NCI-H748 treated with DMSO at 0.1 percent for 48 hours (cell line): ENCODE results near the gene RIMS3.

ENCODE experiments used
- DNase-seq: peaks from one replicate; lab custom pipeline; 2025; lab: John Stamatoyannopoulos, UW

RIMS3 gene

DNA sequence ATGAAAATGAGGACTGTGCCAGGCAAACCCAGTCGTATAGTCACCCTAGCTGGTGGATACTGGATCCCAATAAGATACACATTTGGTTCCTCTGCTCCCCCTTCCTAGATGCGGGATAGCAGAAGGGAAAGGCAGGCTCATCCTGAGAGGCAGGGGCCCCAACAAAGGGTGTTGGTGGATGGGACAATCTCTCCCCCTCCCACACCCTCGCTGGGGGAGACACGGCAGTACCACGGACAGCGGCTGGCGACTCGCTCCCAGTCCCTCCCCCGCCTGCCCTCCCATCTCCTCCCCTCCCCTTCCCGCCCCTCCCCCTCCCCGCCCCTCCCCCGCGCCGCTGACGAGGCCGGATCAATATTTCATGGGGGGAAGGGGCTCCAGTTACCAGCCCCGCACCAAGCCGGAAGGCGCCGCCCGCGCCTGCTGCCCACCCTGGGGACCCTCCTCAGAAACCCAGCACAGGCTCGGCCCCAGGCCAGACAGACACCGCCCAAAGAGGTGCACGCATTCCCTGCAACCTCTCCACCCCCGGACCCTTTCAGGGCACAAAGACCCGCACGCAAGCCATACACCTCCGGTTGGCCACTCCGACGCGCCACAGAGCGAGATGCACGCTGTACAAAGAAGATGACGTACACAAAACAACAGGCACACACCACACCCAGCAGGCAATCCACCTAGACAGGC is 11.5 kb downstream of the RIMS3 start:
- DNase-seq = peak; percentile 85

DNA sequence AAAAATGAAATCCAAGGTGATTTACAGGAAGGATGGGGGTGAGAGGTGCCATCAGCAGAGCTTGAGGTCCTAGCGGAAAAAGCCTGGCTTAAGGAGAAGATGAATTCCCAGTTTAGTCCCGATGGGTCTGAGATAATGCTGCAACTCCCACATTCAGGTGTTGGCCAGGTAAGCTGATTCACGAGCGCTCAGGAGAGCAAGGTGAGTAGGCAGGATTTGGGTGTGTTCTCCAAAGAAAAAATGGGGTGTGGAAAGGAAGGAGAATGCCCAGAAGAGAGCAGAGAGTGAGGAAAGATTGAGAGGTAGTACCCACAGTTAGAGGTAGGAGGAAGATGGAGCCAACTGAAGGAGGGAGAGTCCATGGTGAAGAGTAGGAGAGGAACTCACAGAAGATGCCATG is 12.5 kb downstream of the RIMS3 start:
- DNase-seq = no peak

DNA sequence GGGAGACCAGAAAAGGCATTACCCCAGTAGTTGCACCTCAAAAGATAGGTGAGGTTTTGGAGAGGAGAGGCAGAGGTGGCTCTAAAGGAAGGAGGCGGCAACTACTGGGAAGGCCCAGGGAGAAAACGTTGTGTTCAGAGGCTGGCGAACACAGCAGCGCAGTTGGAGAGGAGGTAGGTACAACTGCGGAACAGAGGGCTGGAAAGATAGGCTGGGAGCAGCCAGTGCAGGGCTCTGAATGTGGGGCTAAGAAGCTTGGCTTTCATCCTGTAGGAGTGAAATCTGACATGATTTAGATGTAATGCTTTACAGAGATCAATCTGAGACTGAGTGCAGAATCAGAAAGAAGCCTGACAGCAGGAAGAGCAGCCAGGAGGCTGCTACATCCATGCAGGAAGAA is 13.0 kb downstream of the RIMS3 start:
- no peak for DNase-seq

DNA sequence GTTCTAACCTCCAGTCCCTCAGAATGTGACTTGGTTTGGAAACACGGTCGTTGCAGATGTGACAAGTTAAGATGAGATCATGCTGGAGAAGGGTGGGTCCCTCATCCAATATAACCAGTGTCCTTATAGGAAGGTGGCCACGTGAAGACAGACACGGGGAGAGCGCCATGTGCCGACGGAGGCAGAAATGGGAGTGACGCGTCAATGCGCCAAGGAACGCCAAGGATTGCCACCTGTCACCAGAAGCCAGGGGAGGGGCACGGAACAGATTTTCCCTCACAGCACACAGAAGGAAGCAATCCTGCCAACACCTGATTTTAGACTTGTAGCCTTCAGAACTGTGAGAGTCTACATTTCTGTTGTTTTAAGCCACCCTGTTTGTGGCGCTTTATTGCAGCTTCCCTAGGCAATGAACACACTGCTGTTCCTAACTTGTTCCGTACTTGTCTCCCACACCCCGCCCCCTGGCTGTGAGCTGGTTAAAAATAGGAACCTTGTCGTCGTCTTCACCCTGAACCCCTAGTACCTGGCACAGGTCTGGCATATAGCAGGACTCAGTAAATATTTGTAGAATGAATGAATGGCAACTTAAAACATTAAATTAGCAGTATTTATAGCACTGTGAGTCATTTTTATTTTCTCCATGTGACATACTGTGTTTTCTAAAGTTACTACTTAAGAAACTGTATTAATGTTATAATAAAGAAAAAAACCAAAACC is 14.2 kb downstream of the RIMS3 start:
- no peak for DNase-seq

DNA sequence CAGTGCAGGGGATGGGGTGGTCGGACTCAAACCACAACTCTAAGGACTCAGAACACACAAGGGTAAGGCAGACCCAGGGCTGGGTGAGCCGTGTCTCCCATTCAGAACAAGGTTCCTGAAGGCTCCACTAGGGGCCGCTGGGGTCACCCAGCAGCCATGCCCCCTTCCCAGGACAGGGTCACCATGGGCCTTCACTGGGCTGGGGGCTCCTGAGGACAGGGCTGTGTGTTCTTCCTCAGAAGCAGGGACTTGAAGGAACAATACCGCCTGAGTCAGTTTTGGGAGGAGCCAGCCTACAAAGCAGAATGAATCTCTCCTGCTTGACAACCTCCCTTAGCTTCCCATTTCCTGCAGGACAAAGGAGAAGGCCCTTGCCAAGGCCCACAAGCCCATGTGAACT is 15.4 kb downstream of the RIMS3 start:
- no peak for DNase-seq

DNA sequence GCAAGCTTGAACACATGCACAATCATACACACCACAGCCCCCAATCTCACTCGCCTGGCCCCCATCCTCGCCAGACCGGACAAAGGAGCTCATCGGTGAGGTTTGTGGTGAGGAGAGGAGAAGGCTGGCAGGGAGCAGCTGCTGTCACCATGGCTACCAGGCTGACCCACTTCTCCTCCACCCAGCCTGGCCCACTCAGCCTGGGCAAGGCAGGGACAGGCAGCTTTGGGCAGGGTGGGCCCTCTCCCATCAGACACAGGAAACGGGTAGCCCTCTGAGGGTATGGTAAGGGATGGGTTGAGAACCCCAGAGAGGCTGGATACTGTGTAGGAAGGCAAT is 15.9 kb downstream of the RIMS3 start:
- DNase-seq = no peak

DNA sequence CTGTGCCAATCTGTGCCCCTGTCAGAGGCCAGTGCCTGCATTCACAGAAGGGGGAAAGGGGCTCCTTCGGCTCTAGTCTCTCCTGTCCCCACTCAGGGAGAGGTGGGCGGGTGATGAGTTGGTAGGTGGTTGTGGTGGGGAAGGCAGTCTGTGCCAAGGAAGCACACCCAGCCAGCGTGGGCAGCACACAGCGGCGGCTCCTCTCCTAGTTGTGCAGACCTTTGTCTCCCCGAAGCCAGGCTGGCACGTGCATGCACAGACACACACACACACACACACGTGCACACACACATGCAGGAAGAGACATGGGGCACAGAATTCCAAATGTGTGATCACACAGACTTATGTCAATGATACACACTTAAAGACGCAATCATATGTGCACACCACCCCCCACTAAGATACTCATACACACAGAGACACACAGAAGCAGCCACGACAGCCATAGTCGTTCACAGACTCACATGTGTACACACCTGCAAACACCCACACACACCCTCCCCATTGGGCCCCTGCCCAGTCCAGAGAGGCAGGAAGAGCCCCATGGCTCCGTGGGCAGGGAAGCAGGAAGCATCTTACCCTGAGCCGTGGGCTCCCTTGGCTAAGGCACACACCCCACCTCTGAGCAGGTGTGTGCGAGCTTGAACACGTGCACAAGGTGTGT is 16.4 kb downstream of the RIMS3 start:
- DNase-seq = no peak

DNA sequence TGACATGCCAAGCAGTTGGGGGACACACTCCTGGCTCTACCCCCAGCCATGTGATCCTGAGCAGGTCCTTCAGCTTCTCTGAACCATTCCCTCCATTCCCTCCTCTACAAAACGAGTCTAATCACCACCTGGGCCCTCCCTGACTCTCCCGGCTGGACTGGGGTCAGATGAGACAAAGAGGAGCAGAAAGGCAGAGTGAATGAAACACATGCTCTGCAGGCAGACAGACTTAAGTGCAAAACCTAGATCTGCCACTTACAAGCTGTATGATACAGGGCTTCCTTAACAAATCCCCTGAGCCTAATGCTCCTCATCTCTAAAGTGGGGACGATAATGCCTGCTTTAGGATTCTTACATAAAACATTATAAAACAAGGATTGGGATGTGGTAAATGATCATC is 17.3 kb downstream of the RIMS3 start:
- DNase-seq = no peak

DNA sequence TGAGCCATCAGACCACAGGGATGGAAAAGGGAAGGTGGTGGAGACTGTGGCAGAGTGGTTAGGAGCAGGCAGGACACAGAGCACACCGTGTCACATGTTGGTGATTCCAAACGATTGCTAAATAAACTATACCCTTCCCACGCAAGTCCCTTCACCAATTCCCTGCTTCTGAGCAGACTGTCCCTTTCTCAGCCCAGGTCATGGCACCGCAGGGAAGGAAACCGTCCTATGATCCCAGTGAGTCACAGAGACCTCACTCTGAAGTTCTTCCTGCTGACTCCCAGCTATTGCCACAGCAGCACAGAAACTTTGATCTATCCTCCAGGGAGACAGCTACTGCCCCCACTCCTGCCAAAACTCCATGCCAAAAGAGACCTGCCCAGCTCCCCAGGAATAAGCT is 19.2 kb downstream of the RIMS3 start:
- DNase-seq = no peak

DNA sequence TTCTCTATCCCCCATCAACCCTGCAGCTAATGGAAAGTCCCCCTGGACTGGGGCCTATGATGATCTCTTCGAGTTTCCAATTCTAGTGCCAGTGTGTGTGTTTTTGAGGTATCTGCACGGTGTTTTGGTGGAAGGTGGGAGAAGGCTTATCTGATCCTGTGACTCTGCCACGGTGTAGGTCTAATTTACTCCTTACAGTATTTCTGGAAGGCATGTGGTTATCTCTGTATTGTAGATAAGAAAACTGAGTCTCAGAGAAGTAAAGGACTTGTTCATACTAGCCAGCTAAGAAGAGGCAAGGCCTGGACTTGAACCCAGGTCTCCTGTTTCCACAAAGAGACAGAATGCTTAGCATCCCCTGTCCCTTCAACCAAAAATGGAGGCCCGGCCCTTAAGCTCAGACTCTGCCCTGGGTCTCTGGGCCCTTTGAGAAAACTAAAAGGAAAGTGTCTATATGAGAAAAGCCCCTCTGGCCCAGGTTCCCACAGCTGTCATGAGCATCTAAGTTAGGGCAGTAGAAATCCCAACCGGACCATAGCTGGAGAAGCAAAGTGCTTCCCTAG is 20.3 kb downstream of the RIMS3 start:
- DNase-seq = no peak

DNA sequence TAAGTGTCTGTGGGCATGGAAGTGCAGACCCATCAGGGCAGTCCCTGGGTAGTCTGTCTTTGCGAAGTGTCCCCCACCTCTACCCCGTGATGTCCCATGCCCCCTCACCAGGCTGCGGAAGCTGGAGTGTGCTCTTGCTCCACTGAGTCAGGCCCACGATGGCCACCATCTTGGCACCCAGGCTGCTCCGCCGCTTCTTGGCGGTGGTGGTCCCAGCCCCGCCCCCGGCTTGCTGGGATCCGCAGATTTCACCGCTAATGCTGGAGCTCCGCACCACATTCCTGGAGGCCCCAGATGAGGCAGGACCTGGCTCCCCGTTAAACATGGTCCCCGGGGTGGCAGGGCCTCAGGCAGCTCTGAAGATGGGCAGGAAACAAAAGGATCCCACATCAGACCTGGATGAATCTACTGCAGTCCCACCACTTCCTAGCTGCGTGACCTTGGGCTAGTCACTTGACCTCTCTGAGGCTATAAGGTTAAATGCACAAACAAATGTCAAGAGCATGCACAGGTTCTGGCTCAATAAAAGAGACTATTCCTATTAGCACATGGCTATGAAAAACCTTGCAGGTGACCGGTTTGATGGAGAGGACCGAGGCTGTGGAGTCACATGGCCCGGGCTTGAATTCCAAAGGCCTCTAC is 23.8 kb downstream of the RIMS3 start:
- no peak for DNase-seq

DNA sequence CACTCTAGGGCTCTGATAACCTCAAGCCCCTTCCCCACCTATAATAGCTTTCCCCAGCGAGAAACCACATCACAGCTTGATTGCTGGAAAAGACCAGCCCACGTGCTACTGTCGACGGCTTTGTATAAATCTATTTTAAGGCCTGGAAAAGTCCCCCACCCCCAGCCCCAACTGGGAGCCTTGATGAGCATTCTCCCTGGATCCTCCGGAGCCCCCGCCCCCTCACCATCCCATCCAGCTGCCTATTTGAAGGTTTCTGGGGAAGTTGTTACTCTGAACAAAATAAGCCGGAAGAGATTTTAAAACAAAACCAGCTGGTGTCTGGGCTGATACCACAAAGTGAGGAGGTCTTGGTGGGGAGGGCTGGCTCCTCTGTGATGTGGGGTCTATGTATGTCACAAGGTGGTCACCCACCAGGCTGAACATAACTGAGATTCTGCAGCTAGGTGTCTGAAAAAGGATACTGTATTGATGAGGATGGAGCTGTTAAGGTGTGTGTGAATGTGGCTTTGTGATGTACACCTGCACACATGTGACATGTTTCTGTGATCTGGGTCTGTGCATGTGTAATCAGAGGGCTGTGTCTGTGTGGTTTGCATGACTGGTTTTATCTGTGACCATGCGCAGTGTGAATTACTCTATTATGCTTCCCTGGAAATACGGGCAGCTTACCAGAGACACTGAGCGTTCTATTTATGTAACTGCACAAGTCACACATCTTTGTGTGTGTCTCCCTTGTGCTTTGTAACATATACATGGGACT is 25.0 kb downstream of the RIMS3 start:
- DNase-seq = no peak

DNA sequence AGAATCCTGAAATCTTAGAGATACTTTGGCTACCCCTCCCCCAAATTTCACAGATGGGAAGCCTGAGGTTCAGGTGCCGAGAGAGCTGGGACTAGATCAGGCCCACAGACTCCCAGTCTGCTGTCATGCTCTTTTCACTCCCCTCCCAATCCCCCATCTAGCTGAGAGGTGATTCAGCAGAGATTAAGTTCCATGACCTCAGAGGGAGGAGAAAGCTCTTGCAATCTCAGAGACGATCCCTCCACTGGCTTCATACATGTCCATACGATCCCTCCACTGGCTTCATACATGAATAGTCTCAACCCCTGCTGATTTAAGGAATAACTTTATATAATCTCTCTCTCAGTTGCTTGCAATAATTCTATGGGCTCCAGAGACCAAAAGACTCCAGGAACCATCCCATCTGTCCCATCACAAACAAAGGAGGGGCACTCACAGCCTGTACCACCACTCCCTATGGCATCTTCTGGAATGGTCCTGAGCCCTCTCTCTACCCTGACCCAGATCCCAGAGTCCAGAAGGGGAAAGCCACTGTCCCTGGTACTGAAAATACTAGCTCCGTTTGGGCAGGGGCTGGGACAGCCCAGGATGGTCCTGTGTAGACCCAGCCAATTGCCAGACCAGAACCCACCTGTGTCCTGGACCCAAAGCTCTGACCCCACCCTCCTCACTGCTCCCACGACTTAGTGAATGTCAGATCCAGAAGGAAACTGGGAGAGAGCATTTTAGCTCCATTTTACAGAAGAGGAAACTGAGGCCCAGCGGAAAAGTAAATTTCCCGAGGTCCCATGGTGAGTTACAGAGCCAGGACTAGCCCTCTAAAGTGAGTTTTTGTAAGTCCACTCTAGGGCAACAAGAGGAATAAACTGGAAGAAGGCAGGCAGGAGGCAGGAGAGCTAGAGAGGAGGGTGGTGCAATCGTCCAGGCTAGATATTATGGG is 27.1 kb downstream of the RIMS3 start:
- DNase-seq = no peak

DNA sequence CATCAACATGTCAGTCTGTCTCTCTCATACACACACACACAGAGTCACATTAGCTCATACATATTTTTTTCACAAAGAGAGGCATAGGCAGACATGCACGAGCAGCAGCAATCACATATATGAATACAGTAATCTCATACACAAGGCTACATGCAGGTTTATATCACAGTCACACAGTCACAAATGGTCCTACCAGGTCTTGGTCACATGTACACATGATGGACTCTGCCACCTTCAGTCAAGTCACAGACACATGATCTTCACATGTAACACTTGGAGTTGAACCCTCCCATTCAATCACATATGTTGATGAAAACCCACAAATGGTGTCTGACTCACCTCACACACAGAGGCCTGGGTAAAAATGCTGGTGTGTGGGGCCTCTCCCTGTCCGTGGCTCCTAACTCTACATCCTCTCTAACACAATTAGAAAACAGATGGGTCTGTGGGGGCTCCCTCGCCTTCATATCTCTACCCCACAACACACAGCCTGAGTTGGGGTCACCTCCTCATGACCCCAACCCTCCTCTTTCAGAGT is 27.9 kb downstream of the RIMS3 start:
- DNase-seq = no peak

DNA sequence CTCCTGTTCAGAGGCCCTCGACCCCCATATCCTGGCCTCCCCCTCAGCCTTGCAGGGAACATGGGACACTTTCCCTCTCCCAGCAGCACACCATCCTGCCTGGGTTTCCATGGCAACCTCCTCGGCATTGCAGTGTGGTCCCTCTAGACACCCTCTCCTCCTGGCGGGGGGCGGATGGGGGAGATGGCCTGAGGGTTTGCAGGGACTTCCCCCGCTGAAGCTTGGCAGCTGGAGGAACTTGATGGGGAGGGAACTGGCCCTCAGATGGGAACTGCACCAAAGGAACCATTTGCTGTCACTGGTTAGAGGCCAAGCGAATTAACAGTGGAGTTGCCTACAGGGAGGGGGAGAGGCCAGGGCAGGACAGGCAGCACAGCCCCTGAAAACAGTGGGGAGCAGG is 28.7 kb downstream of the RIMS3 start:
- DNase-seq = no peak

DNA sequence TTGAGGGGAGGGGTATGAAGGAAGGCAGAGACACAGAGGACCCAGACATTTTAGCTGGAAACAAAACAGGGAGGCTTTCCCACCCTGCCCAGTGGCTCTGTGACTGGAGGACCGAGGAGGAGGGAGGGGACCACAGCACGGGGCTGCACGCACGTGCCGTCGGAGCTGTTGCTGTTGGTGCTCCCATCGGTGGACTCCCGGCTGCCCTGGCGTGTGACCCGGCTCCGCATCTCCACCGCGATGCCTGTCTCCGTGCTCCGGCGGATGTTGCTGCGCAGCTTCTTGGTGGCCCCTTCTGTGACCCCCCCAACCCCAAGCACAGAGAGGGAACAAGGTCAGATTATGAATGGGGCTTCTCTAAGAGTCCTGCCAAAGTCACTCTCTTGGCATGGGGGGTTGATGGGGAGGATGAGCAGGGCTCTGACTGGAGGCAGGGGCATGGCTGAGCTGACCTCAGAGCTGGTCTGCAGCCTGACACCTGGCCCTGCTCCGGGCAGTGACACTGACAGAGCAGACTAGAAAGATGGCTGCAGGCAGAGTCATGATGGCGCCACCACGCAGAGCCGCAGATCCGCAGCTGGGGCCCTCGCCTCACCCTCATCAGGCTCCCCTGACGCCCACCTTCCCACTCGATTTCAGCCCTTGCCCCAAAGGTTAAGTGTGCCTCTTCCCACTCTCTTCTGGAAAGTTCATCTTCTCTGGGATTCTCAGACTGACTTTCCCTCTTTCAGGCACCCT is 29.6 kb downstream of the RIMS3 start:
- DNase-seq = no peak

DNA sequence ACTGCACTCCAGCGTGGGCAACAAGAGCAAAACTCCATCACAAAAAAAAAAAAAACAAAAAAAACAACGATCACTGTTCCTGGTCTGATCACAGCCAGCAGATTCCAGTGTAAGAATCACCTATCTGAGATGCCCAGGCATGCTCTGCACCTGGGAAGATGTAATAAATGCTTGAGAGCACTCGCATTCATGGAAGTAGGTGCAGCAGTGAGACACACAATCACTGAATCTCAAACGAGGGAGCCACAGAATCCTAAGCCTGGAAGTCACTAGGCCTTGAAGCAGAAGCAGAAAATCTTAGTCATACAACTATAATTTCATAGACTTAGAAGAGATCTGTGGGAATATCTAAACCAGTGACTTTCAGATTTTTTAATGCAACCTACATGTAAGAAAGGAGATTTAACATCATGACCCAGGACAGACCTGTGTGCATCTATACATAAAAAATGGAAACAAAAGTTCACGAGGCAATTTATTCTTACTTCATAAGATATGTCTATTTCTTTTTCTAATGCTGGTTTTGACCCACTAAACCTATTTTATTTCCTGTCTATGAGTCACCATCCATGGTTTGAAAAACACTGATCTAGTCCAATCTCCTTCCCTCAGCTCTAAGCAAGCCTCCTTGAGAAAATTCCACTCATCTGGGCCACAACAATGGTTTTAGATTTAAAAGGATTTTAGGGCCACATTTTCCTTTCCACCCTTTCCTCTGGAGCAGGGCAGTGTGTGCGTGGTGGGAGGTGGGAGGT is 30.4 kb downstream of the RIMS3 start:
- DNase-seq = no peak

DNA sequence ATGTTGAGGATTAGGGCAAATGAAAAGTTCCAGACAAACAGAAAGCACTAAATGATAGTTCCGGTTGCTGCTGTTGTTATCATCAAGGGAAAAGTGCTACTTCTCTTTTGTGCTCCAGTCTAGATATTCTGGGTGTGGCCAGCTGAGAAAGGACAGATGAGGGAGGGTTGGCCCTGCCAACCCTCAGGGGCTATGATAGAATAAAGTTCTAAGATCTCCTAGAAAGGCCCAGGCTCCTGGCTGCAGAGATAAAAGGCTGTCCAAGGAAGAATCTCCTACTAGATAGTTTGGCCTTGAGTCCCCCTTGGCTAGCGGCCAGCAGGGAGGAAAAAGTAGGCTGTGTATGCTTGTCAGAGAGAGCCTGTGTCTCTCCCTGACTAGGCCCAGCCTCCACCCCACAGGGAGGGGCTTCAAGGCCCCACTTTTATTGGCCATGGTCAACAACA is 31.5 kb downstream of the RIMS3 start:
- no peak for DNase-seq

DNA sequence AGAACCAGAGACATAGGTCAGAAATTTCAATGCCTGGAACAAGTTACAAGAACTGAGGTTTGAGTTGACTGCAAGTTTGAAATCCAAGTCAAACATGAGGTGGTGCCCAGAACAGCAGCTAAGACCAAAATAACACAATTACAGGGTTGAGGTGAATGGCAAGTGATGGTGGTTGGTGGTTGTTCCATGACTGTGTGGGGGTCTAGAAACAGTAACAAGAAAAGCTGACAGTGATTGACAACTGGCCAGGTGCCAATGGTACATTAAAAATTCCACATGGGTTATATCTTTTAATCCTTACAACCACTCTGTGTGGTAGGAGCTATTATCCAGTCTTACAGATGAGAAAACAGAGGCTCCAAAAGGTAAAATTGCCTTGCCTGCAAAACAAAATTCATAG is 32.0 kb downstream of the RIMS3 start:
- DNase-seq = no peak
